ENCODE measurements around the gene CPXM2. TPM values are rescaled to one million over a fixed set of nuclear protein-coding genes. Genes with fewer than 3 reads are reported as not detected.
A peak's percentile ranks its signal among the peaks of the same experiment; 100 is the strongest.

CPXM2 gene
- total RNA-seq, 3 donors from 2014 or later, result 3.1 to 56.1 (median 7.7) TPM

- intact Hi-C loops (cut with DNase I, micrococcal nuclease), result no loop called here
Measured at GRCh38 chr10:123838596-123839310, 52.9 kb downstream of the CPXM2 start.

GRCh38 chr10:123837756-123838155, 53.9 kb downstream of the CPXM2 start:
- Histone ChIP-seq H3K9me3 (no peaks in the 10 kb centered on the region), H3K4me1 (ENCODE audit: low read depth) (no peaks in the 10 kb centered on the region), H3K36me3 (ENCODE audit: low read depth) (no peaks in the 10 kb centered on the region), H3K4me3 (no peak overlapping the region)
- DNase-seq (no peak), ATAC-seq (no peak)
- no peak for TF ChIP-seq CTCF (IDR thresholded peaks at IDR 0.05)
- intact Hi-C loops (cut with DNase I, micrococcal nuclease), result no loop called here

More at GRCh38 chr10:123838596-123839310, 52.9 kb downstream of the CPXM2 start:
- no peaks in the 10 kb centered on the region for H3K9me3 ChIP-seq
- no peaks in the 10 kb centered on the region for H3K4me1 ChIP-seq (ENCODE audit: low read depth)
- ATAC-seq (no peak), DNase-seq (no peak)
- H3K36me3 ChIP-seq (ENCODE audit: low read depth), result no peaks in the 10 kb centered on the region
- no peak overlapping the region for H3K4me3 ChIP-seq
- no peak for TF ChIP-seq CTCF (IDR thresholded peaks at IDR 0.05)

- Histone ChIP-seq H3K4me1 (ENCODE audit: low read depth) (no peaks in the 10 kb centered on the region), H3K4me3 (no peak overlapping the region), H3K36me3 (ENCODE audit: low read depth) (no peaks in the 10 kb centered on the region), H3K9me3 (no peaks in the 10 kb centered on the region)
- ATAC-seq (no peak), DNase-seq (no peak)
- no peak for TF ChIP-seq CTCF (IDR thresholded peaks at IDR 0.05)
- intact Hi-C loops (cut with DNase I, micrococcal nuclease), result no loop called here
Measured at GRCh38 chr10:123836418-123837145, 55.0 kb downstream of the CPXM2 start.

GRCh38 chr10:123835575-123835974, 56.0 kb downstream of the CPXM2 start:
- H3K4me1 ChIP-seq (ENCODE audit: low read depth), result no peaks in the 10 kb centered on the region
- H3K4me3 ChIP-seq, result no peak overlapping the region
- intact Hi-C loops (cut with DNase I, micrococcal nuclease), result no loop called here
- no peaks in the 10 kb centered on the region for H3K9me3 ChIP-seq
- peak; percentile 64 for ATAC-seq
- DNase-seq, result no peak
- no peak for TF ChIP-seq CTCF (IDR thresholded peaks at IDR 0.05)
- H3K36me3 ChIP-seq (ENCODE audit: low read depth), result no peaks in the 10 kb centered on the region

GRCh38 chr10:123833170-123833850, 58.3 kb downstream of the CPXM2 start:
- H3K9me3 ChIP-seq, result no peaks in the 10 kb centered on the region
- TF ChIP-seq CTCF (IDR thresholded peaks at IDR 0.05), result no peak
- no peaks in the 10 kb centered on the region for H3K36me3 ChIP-seq (ENCODE audit: low read depth)
- no peaks in the 10 kb centered on the region for H3K4me1 ChIP-seq (ENCODE audit: low read depth)
- no peak overlapping the region for H3K4me3 ChIP-seq
- DNase-seq (no peak), ATAC-seq (no peak)
- intact Hi-C loops (cut with DNase I, micrococcal nuclease), result no loop called here

All from mucosa of descending colon (tissue), 3 donors.